Progenitor cell of endocrine pancreas (in vitro differentiated cells): ENCODE data around the gene CYP4F3. TPM values are rescaled to one million over a fixed set of nuclear protein-coding genes. Genes with fewer than 3 reads are reported as not detected.

ENCODE experiments used
- DNase-seq: peaks from one replicate; pipeline ENCODE4 v3.0.0; 2021; ENCODE audit warnings: low spot score; ENCODE audit not compliant: unreplicated experiment
- H3K27ac Mint-ChIP-seq: 2 replicates; pipeline ENCODE4 v1.8.0; 2021; ENCODE audit warnings: mild to moderate bottlenecking, moderate library complexity, mixed read lengths
- H3K27me3 Mint-ChIP-seq: 2 replicates; pipeline ENCODE4 v1.8.0; 2021; ENCODE audit warnings: mixed read lengths
- H3K36me3 Mint-ChIP-seq: 2 replicates; pipeline ENCODE4 v1.8.0; 2022; ENCODE audit warnings: mixed read lengths; ENCODE audit not compliant: insufficient read depth
- H3K4me1 Mint-ChIP-seq: 2 replicates; pipeline ENCODE4 v1.8.0; 2021; ENCODE audit warnings: low read depth, mixed read lengths
- H3K4me3 Mint-ChIP-seq: 2 replicates; pipeline ENCODE4 v1.8.0; 2021; ENCODE audit warnings: low read depth, mild to moderate bottlenecking, moderate library complexity, mixed read lengths
- H3K9me3 Mint-ChIP-seq: 2 replicates; pipeline ENCODE4 v1.8.0; 2021; ENCODE audit warnings: low read depth, mixed read lengths
- CTCF ChIP-seq: fragments of 200-600 bp; sonication (generic); IDR thresholded peaks from one replicate; pipeline ENCODE4 v1.5.0; 2021; ENCODE audit warnings: antibody characterized with exemption, mild to moderate bottlenecking; ENCODE audit not compliant: unreplicated experiment
- total RNA-seq: library from RNA; stranded (reverse); gene quantifications from 2 replicates; pipeline ENCODE4 v1.2.1, GENCODE V29; 2021

Gene CYP4F3
- total RNA-seq, 1 donor from 2014 or later = not detected

GRCh38 chr19:15701757-15702533 is 61.2 kb downstream of the CYP4F3 start:
- no peak overlapping the region for H3K27ac Mint-ChIP-seq
- H3K27me3 Mint-ChIP-seq = no peaks in the 10 kb centered on the region
- H3K4me1 Mint-ChIP-seq = no peaks in the 10 kb centered on the region
- TF ChIP-seq CTCF = no peak
- H3K36me3 Mint-ChIP-seq = peaks cover 2% of the 10 kb centered on the region
- H3K9me3 Mint-ChIP-seq = peaks cover 44% of the 10 kb centered on the region
- H3K4me3 Mint-ChIP-seq = no peak overlapping the region
- DNase-seq = no peak

GRCh38 chr19:15702534-15702930 is 61.8 kb downstream of the CYP4F3 start:
- peaks cover 40% of the 10 kb centered on the region for H3K9me3 Mint-ChIP-seq
- no peaks in the 10 kb centered on the region for H3K27me3 Mint-ChIP-seq
- no peak for DNase-seq
- H3K4me3 Mint-ChIP-seq = no peak overlapping the region
- H3K36me3 Mint-ChIP-seq = peaks cover 2% of the 10 kb centered on the region
- TF ChIP-seq CTCF = no peak
- no peaks in the 10 kb centered on the region for H3K4me1 Mint-ChIP-seq
- no peak overlapping the region for H3K27ac Mint-ChIP-seq

Other genes starting within 250 kb of the CYP4F3 start
- 208 and 228 TPM in 2 replicates for gene AKAP8L, start 221.9 kb upstream of the CYP4F3 start, total RNA-seq
- 60.6 and 61.6 TPM in 2 replicates for gene WIZ, start 190.9 kb upstream of the CYP4F3 start, total RNA-seq
- not detected in 2 replicates for gene RASAL3, start 176.4 kb upstream of the CYP4F3 start, total RNA-seq
- not detected in 2 replicates for gene PGLYRP2, start 161.4 kb upstream of the CYP4F3 start, total RNA-seq
- not detected in 2 replicates for gene CYP4F22, start 132.4 kb upstream of the CYP4F3 start, total RNA-seq
- not detected in 2 replicates for gene CYP4F8, start 25.7 kb upstream of the CYP4F3 start, total RNA-seq
- gene CYP4F12, start 32.2 kb downstream of the CYP4F3 start, total RNA-seq = not detected in 2 replicates
- not detected in 2 replicates for gene OR10H2, start 87.1 kb downstream of the CYP4F3 start, total RNA-seq
- gene OR10H3, start 97.1 kb downstream of the CYP4F3 start, total RNA-seq = not detected in 2 replicates
- gene OR10H5, start 146.8 kb downstream of the CYP4F3 start, total RNA-seq = not detected in 2 replicates
- 0.11 TPM in 1 of 2 replicates, not detected in the other for gene OR10H1, start 174.8 kb downstream of the CYP4F3 start, total RNA-seq